SK-N-SH (cell line): ENCODE measurements around the gene OTUB1.

ENCODE experiments used
- CTCF ChIP-seq: fragments of 200-600 bp; sonication (generic); IDR thresholded peaks from 2 replicates; pipeline ENCODE4 v1.6.1; 2017; ENCODE audit warnings: antibody characterized with exemption, mild to moderate bottlenecking, moderate library complexity
- POLR2AphosphoS5 ChIP-seq: IDR thresholded peaks from 2 replicates; pipeline ENCODE4 v1.6.1; 2012; ENCODE audit warnings: low read depth, low read length
- REST ChIP-seq: IDR thresholded peaks from 2 replicates; pipeline ENCODE4 v1.6.1; 2012; ENCODE audit warnings: mild to moderate bottlenecking, low read depth, low read length, moderate library complexity
- TF ChIP-seq, protein P1 (sequence below): fragments of 150-350 bp; IDR thresholded peaks from 2 replicates; pipeline ENCODE4 v1.6.1; 2016; ENCODE audit warnings: mild to moderate bottlenecking, low read depth, low read length

- TF ChIP-seq REST (no peak), CTCF (no peak), POLR2AphosphoS5 (no peak)
- TF ChIP-seq, protein P1, sequence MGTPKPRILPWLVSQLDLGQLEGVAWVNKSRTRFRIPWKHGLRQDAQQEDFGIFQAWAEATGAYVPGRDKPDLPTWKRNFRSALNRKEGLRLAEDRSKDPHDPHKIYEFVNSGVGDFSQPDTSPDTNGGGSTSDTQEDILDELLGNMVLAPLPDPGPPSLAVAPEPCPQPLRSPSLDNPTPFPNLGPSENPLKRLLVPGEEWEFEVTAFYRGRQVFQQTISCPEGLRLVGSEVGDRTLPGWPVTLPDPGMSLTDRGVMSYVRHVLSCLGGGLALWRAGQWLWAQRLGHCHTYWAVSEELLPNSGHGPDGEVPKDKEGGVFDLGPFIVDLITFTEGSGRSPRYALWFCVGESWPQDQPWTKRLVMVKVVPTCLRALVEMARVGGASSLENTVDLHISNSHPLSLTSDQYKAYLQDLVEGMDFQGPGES: no peak
Observed at GRCh38 chr11:64039012-64039665, 52.9 kb downstream of the OTUB1 start.
